K562 (cell line): ENCODE results near the gene MBD6. TPM values are rescaled to one million over a fixed set of nuclear protein-coding genes. Genes with fewer than 3 reads are reported as not detected.
A peak's percentile ranks its signal among the peaks of the same experiment; 100 is the strongest.

ENCODE experiments used
- ARID1B ChIP-seq: fragments of 450-650 bp; IDR thresholded peaks from 2 replicates; pipeline ENCODE4 v1.6.1; 2016; ENCODE audit warnings: antibody characterized with exemption, mild to moderate bottlenecking, inconsistent platforms
- CBFA2T2 ChIP-seq: fragments of 450-650 bp; conservative IDR thresholded peaks from 2 replicates; pipeline ENCODE4 v1.6.1; 2017; ENCODE audit warnings: mild to moderate bottlenecking
- CBX3 ChIP-seq, 2 experiments: IDR thresholded peaks; 1 replicate in 1 of 2; 2 replicates in 1 of 2; pipeline ENCODE4 v1.6.1; 2012; ENCODE audit warnings: inconsistent platforms in 2 of 2, low read length in 2 of 2, borderline replicate concordance in 1 of 2, control low read depth in 1 of 2
- CREB1 ChIP-seq, 2 experiments: sonication (generic) in 1 of 2; formaldehyde crosslinking in 1 of 2; IDR thresholded peaks; 2 replicates each; pipeline versions ENCODE4 v1.6.1 to v1.8.0; 2012 to 2022; ENCODE audit warnings: inconsistent platforms in 1 of 2, mild to moderate bottlenecking in 1 of 2, missing genetic modification reagents in 1 of 2, moderate library complexity in 1 of 2
- CTBP1 ChIP-seq: fragments of 450-650 bp; IDR thresholded peaks from 2 replicates; pipeline ENCODE4 v1.6.1; 2016; ENCODE audit warnings: borderline replicate concordance
- DMBX1 ChIP-seq: fragments of 250-450 bp; sonication (Bioruptor Pico); IDR thresholded peaks from 2 replicates; pipeline ENCODE4 v1.8.0; 2022; ENCODE audit warnings: inconsistent platforms, mild to moderate bottlenecking, moderate library complexity, borderline replicate concordance
- ELF2 ChIP-seq: fragments of 250-450 bp; sonication (Bioruptor Pico); IDR thresholded peaks from 2 replicates; pipeline ENCODE4 v1.5.0; 2021; ENCODE audit warnings: mild to moderate bottlenecking
- EP400 ChIP-seq: fragments of 450-650 bp; IDR thresholded peaks from 2 replicates; pipeline ENCODE4 v1.6.1; 2017; ENCODE audit warnings: antibody characterized with exemption, mild to moderate bottlenecking, moderate library complexity
- GATA2 ChIP-seq: sonication (generic); formaldehyde crosslinking; IDR thresholded peaks from 2 replicates; pipeline ENCODE4 v1.4.0; 2020; ENCODE audit warnings: mild to moderate bottlenecking, missing genetic modification reagents
- HDAC8 ChIP-seq: fragments of 450-650 bp; IDR thresholded peaks from 2 replicates; pipeline ENCODE4 v1.6.1; 2016; ENCODE audit warnings: mild to moderate bottlenecking, missing genetic modification characterization, moderate library complexity, missing compliant biosample characterization
- HDGF ChIP-seq: fragments of 450-650 bp; IDR thresholded peaks from 2 replicates; pipeline ENCODE4 v1.6.1; 2016
- JUND ChIP-seq, 2 experiments: IDR thresholded peaks; 2 replicates in 1 of 2; 3 replicates in 1 of 2; pipeline ENCODE4 v1.6.1; 2011; ENCODE audit warnings: borderline replicate concordance in 2 of 2, low read depth in 2 of 2, low read length in 2 of 2, improper control_type of control experiment in 1 of 2, missing biosample characterization in 1 of 2, missing genetic modification characterization in 1 of 2, missing genetic modification reagents in 1 of 2
- MEIS2 ChIP-seq: fragments of 450-650 bp; IDR thresholded peaks from 2 replicates; pipeline ENCODE4 v1.6.1; 2014; ENCODE audit warnings: mild to moderate bottlenecking; ENCODE audit not compliant: partially characterized antibody
- MTA2 ChIP-seq: fragments of 450-650 bp; IDR thresholded peaks from 2 replicates; pipeline ENCODE4 v1.6.1; 2016; ENCODE audit warnings: low read depth
- NONO ChIP-seq, 2 experiments: fragments of 200-400 bp in 1 of 2; fragments of 450-650 bp in 1 of 2; formaldehyde crosslinking in 1 of 2; IDR thresholded peaks; 2 replicates each; pipeline ENCODE4 v1.6.1; 2017; ENCODE audit warnings: low read depth in 2 of 2, mild to moderate bottlenecking in 2 of 2, moderate library complexity in 2 of 2, low read length in 1 of 2
- NR1H2 ChIP-seq: sonication (generic); formaldehyde crosslinking; IDR thresholded peaks from 2 replicates; pipeline ENCODE4 v1.4.0; 2020; ENCODE audit warnings: mild to moderate bottlenecking, missing genetic modification reagents
- PKNOX1 ChIP-seq: fragments of 450-650 bp; IDR thresholded peaks from 2 replicates; pipeline ENCODE4 v1.6.1; 2016
- RCOR1 ChIP-seq, 2 experiments: IDR thresholded peaks; 2 replicates each; pipeline ENCODE4 v1.6.1; 2012; ENCODE audit warnings: low read depth in 2 of 2, low read length in 2 of 2, borderline replicate concordance in 1 of 2, improper control_type of control experiment in 1 of 2
- SMAD1 ChIP-seq: fragments of 150-350 bp; IDR thresholded peaks from 2 replicates; pipeline ENCODE4 v1.6.1; 2014; ENCODE audit warnings: low read length, low read depth; ENCODE audit not compliant: partially characterized antibody
- SMARCE1 ChIP-seq: fragments of 450-650 bp; IDR thresholded peaks from 2 replicates; pipeline ENCODE4 v1.7.1; 2016; ENCODE audit warnings: mild to moderate bottlenecking
- STAT5A ChIP-seq: IDR thresholded peaks from 2 replicates; pipeline ENCODE4 v1.6.1; 2012; ENCODE audit warnings: low read length, inconsistent platforms, borderline replicate concordance
- TCF3 ChIP-seq: sonication (generic); formaldehyde crosslinking; IDR thresholded peaks from 2 replicates; pipeline ENCODE4 v1.4.0; 2020; ENCODE audit warnings: mild to moderate bottlenecking, missing genetic modification reagents
- THRA ChIP-seq: fragments of 450-650 bp; IDR thresholded peaks from 2 replicates; pipeline ENCODE4 v1.6.1; 2017; ENCODE audit warnings: mild to moderate bottlenecking, moderate library complexity
- TRIM24 ChIP-seq, 2 experiments: fragments of 450-650 bp; IDR thresholded peaks; 2 replicates each; pipeline ENCODE4 v1.6.1; 2016
- ZKSCAN8 ChIP-seq: fragments of 200-800 bp; sonication (Bioruptor generic); IDR thresholded peaks from 2 replicates; pipeline ENCODE4 v1.6.1; 2016; ENCODE audit warnings: missing genetic modification characterization, missing compliant biosample characterization
- ZNF3 ChIP-seq: fragments of 250-450 bp; sonication (Bioruptor Pico); IDR thresholded peaks from 2 replicates; pipeline ENCODE4 v1.5.0; 2021; ENCODE audit warnings: mild to moderate bottlenecking, moderate library complexity
- ZNF639 ChIP-seq, 2 experiments: fragments of 200-800 bp in 1 of 2; sonication (Bioruptor generic) in 1 of 2; sonication (generic) in 1 of 2; formaldehyde crosslinking in 1 of 2; IDR thresholded peaks in 1 of 2; conservative IDR thresholded peaks in 1 of 2; 2 replicates each; pipeline versions ENCODE4 v1.5.0 to v1.6.1; 2016 to 2020; ENCODE audit warnings: missing compliant biosample characterization in 1 of 2, missing genetic modification characterization in 1 of 2, missing genetic modification reagents in 1 of 2
- polyA plus RNA-seq, 8 experiments: library from polyadenylated mRNA; depleted of rRNA in 4 of 8; stranded (reverse) in 5 of 8; unstranded in 3 of 8; fragments of >200 nt; fragmentation: Nextera tagmentation in 2 of 8; fragmentation: Illumina TruSeq in 1 of 8; extraction: Ambion mirVana in 2 of 8; extraction: Trizol in 1 of 8; gene quantifications; 2 replicates each; pipeline versions ENCODE4 v1.2.1 to v1.2.3, GENCODE V29; 2011 to 2014; ENCODE audit warnings: inconsistent platforms in 1 of 8, missing spikeins in 1 of 8
- total RNA-seq, 7 experiments: library from RNA; depleted of rRNA in 6 of 7; stranded (reverse); fragments of >200 nt in 6 of 7; fragmentation: Illumina TruSeq in 2 of 7; extraction: Trizol in 2 of 7; gene quantifications; 2 replicates each; pipeline versions ENCODE4 v1.2.1 to v1.2.3, GENCODE V29; 2011 to 2021; ENCODE audit warnings: low replicate concordance in 1 of 7

The MBD6 gene
- total and polyA plus RNA-seq, 9 of the 15 experiments (the other 6 are each of a cell fraction or from before 2014, with no cell fraction given) = 2.0 to 54.8 (median 3.8) TPM

GRCh38 chr12:57552306-57552651, 29.7 kb downstream of the MBD6 start (continued):
- TF ChIP-seq PKNOX1 (peak; percentile 97), GATA2 (peak; percentile 87), SMARCE1 (peak; percentile 52; the same call in 1 of the 2 replicates), CREB1 (IDR thresholded peaks at IDR 0.05) (peak; percentile 55; the same call in 1 of the 2 replicates), CREB1 (CRISPR knock-in tag; IDR thresholded peaks at IDR 0.05) (no peak), MTA2 (peak; percentile 92), DMBX1 (CRISPR knock-in tag) (peak; percentile 33; the same call in 1 of the 2 replicates), ELF2 (CRISPR knock-in tag) (no peak), TCF3 (CRISPR knock-in tag) (peak; percentile 95), ARID1B (peak; percentile 97), MEIS2 (peak; percentile 94), CBFA2T2 (peak; percentile 95), CBX3 (IDR thresholded peaks at IDR 0.05; ENCODE audit: borderline replicate concordance in 1 of 2, low read length in 2 of 2) (0 out of 3 replicates have a peak, but pooled peaks of 1 of the 2 experiments have one; percentile 6), TRIM24 (IDR thresholded peaks at IDR 0.05) (peak; percentile 68 to 82), STAT5A (peak; percentile 80), EP400 (peak; percentile 56; the same call in 1 of the 2 replicates), THRA (no peak), CTBP1 (peak; percentile 63), JUND (IDR thresholded peaks at IDR 0.05; ENCODE audit: borderline replicate concordance, low read depth, low read length) (0 out of 2 replicates have a peak, but pooled peaks have one; percentile 42), JUND (tag; IDR thresholded peaks at IDR 0.05; ENCODE audit: borderline replicate concordance, low read depth, low read length) (peak; percentile 17; the same call in 1 of the 3 replicates), ZKSCAN8 (CRISPR knock-in tag) (no peak), SMAD1 (peak; percentile 51), ZNF3 (CRISPR knock-in tag) (no peak), RCOR1 (IDR thresholded peaks at IDR 0.05; ENCODE audit: borderline replicate concordance in 1 of 2, low read depth in 2 of 2, low read length in 2 of 2) (peak in 1 of 2 experiments; percentile 86; a peak in 2 of 4 replicates), NONO (IDR thresholded peaks at IDR 0.05; ENCODE audit: low read depth in 2 of 2, low read length in 1 of 2) (peak in 1 of 2 experiments; percentile 65; a peak in 1 of 4 replicates), NR1H2 (CRISPR knock-in tag) (no peak), HDGF (no peak), HDAC8 (tag) (no peak), ZNF639 (CRISPR knock-in tag; conservative IDR thresholded peaks at IDR 0.05 in 1 of 2, IDR thresholded peaks at IDR 0.05 in 1 of 2) (0 out of 4 replicates have a peak, but pooled peaks of 1 of the 2 experiments have one; percentile 40)
